HG02840 (cell line): ENCODE results near the gene SYT14.
"Not testable (repeated sequence)": the region's sequence is repeated elsewhere in the genome, so short reads cannot be mapped to it uniquely, and the experiment has no call there.

Experiments
- ATAC-seq: cut with Tn5 transposase; IDR thresholded peaks from one replicate; pipeline ENCODE4 v1.9.1; 2021; ENCODE audit warnings: mild to moderate bottlenecking, moderate library complexity, moderate number of reproducible peaks; ENCODE audit not compliant: unreplicated experiment, low FRiP score

Gene SYT14

GRCh38 chr1:210189426-210189825, 251.4 kb downstream of the SYT14 start:
- no peak for ATAC-seq

GRCh38 chr1:210195635-210196160, 257.7 kb downstream of the SYT14 start:
- ATAC-seq, result no peak

GRCh38 chr1:210196266-210196665, 258.2 kb downstream of the SYT14 start:
- ATAC-seq, result not testable (repeated sequence)

- no peak for ATAC-seq
These were observed 260.8 kb downstream of the SYT14 start for GRCh38 chr1:210198840-210199239.

GRCh38 chr1:210200124-210200736, 262.2 kb downstream of the SYT14 start:
- ATAC-seq, result no peak

GRCh38 chr1:210201681-210202080, 263.7 kb downstream of the SYT14 start:
- ATAC-seq, result no peak

- ATAC-seq, result no peak
These were observed 269.8 kb downstream of the SYT14 start for GRCh38 chr1:210207597-210208450.

- no peak for ATAC-seq
These were observed 275.3 kb downstream of the SYT14 start for GRCh38 chr1:210213335-210213734.

- ATAC-seq, result no peak
These were observed 276.8 kb downstream of the SYT14 start for GRCh38 chr1:210214573-210215409.

GRCh38 chr1:210217482-210217881, 279.5 kb downstream of the SYT14 start:
- no peak for ATAC-seq

GRCh38 chr1:210218047-210218446, 280.0 kb downstream of the SYT14 start:
- ATAC-seq, result no peak
